SW480 (cell line): ENCODE results near the gene MAT2A.

Experiments used
- DNase-seq: peaks from one replicate; pipeline ENCODE4 v3.0.0-alpha.2; 2016; ENCODE audit warnings: low spot score

MAT2A gene

DNA sequence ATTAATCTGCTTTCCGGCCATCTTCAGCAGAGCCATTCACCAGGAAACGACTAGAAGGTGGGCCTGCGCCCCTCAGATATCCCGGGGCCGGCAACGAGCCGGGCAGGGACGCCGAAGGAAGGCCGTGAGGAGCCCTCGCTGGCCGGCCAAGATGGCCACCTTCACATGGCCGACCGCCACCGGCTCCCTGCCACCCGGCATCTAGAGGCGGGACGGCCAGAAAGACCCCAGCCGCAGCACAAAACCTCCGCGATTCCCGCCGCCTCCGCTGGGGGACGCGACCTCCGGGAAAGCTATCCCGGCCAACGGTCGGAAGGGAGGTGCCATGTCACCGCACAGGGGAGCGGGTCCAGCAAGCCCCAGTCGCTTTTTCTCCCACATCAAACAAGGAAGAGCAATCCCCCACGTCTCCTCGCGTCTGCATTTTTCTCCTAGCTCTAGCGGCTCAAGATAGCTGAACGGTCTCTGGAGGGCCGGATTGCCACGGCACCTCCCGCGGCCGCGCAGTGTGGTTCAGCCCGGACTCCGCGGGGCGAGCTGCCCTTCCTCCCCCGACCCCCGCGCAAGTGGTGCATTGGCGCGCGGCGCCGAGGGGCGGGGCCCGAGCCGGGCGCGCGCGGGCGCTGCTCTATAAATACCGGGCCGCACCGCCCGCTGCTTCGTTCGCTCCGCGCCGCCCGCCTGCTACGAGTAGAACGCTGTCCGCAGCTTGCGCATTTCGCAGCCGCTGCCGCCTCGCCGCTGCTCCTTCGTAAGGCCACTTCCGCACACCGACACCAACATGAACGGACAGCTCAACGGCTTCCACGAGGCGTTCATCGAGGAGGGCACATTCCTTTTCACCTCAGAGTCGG lies at the start of gene MAT2A:
MAT2A (plus strand) TSS at position 662 of the 854 bp plus-strand sequence; CDS start at position 782, 120 bp downstream.
- peak; percentile 94 for DNase-seq

GRCh38 chr2:85490861-85491755 lies 47.9 kb upstream of the MAT2A start:
- no peak for DNase-seq

DNA sequence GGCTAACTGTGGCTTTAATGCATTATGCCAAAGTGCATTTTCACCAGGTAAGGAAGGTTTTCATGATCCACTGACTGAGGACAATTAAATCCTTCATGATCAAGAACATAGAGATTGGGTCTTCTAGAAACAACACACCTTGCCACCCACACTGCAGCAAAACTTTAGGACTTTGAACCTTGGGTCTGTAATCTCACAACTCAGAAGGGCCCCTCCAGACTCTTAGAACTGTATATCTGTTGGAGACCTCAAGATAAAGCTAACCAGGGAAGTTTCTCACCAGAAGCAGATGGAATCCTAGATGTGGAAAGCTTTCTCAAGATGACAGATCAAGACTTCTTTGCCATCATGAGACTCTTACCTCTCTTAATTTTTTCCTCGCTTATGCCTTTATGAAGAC lies 42.5 kb upstream of the MAT2A start:
- DNase-seq = no peak

GRCh38 chr2:85497944-85498630 lies 40.9 kb upstream of the MAT2A start:
- DNase-seq = no peak

GRCh38 chr2:85501248-85501647 lies 37.7 kb upstream of the MAT2A start:
- peak; percentile 41 for DNase-seq

DNA sequence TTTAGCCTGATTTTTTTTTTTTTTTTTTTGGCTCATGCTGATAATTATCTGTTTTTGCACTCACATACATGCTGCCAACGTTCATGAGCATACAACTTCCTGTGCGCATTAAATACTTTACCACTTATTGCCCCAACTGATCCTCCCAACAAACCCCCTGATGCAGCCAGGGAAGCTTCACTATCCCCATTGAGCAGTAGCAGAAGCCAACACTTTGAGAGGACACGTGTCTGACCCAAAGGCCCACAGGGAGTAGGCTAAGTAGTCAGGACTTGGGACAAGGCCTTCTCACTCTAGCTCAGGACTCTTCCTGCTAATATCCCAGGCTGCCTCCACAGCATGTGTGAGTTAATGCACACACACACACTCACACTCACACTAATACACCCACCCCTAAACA lies 36.2 kb upstream of the MAT2A start:
- DNase-seq = no peak

- peak; percentile 54 for DNase-seq
Measured at GRCh38 chr2:85503168-85503850, 35.7 kb upstream of the MAT2A start.

GRCh38 chr2:85503851-85504777 lies 34.9 kb upstream of the MAT2A start:
- DNase-seq = peak; percentile 40

DNA sequence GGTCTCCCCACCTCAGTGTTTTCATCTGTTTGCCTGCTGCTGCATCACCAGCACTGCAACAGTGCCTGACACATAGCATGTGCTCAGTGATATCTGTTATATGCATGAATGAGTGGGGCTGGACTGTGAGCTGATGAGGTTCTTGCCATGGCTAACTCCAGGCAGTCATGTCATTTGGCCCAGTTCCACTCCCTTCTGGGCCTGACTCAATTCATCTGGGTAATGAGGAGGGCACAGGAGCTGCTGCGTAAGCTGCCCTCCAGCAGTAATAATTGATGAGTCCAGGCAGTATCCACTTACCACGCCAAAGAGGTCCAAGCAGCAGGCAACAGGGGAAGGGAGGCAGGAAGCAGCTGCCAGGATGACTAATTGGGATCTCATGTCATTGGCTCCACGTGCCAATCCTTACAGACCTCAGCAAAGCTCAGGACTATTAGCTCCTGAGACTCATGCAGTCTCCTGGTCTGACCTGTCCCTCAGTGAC lies 34.1 kb upstream of the MAT2A start:
- peak; percentile 87 for DNase-seq

DNA sequence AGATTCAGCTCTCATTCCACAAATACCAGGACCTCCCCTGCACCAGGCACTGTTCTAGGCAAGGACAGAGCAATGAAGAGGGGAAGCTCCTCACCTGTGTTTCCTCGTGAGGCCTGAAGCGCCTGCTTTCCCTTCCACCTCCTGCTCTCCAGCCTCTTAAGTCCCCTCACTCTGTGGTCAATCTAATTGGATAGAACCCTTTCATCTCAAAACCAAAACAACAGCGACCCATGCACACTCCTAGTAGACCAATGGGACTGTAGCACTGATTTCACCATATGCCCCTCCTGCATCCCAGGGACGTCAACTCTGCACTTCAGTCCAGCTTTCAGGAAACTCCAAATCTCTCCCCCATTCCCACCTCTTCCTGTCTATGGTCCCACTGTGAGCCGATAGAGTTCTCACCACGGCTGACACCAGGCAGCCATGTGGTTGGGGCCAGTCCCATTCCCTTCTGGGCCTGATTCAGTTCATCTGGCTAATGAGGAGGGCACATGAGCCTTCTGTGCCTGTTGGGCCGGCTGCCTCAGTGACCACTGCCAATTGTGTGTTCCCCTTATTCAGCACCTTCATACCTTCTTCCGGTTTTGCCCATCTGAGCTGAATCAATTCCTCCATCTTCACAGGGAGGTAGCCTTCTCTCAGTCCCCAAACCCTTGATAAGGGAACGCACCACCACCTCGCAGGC lies 33.3 kb upstream of the MAT2A start:
- peak; percentile 59 for DNase-seq

GRCh38 chr2:85506768-85507181 lies 32.2 kb upstream of the MAT2A start:
- DNase-seq = no peak

GRCh38 chr2:85511008-85511811 lies 27.8 kb upstream of the MAT2A start:
- no peak for DNase-seq

DNA sequence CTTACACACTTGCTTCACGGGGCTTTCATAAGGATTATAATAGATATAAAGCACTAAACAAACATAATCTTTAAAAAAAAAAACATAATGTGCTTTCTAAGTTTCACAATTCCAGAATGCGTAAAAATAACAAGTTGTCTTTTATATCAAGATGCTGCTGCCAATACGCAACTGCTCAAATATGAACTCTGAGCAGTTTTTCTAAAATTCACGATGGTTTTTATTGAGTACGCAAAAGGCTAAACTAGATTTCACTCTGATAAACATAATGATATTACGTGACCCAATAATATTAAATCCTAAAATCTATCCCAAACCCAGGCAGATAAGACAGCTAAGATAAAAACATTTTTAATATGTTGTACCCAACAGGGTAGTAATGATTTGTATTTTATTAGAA lies 24.6 kb upstream of the MAT2A start:
- DNase-seq = no peak

GRCh38 chr2:85516653-85517389 lies 22.1 kb upstream of the MAT2A start:
- DNase-seq = no peak

GRCh38 chr2:85522090-85522647 lies 16.8 kb upstream of the MAT2A start:
- DNase-seq = no peak

GRCh38 chr2:85523062-85523902 lies 15.7 kb upstream of the MAT2A start:
- DNase-seq = no peak

- DNase-seq = no peak
Measured at GRCh38 chr2:85523903-85524335, 15.0 kb upstream of the MAT2A start.
